Mononuclear cell (primary cell): Measurements from ENCODE around the gene BRIX1. TPM values are rescaled to one million over a fixed set of nuclear protein-coding genes. Genes with fewer than 3 reads are reported as not detected.
"Not testable (repeated sequence)": the region's sequence is repeated elsewhere in the genome, so short reads cannot be mapped to it uniquely, and the experiment has no call there.

Experiments
- H3K27me3 ChIP-seq: 2 replicates; pipeline ENCODE4 v1.6.0; 2011; ENCODE audit warnings: low read length, control low read depth; ENCODE audit not compliant: insufficient read depth
- H3K4me1 ChIP-seq: 2 replicates; pipeline ENCODE4 v1.5.1; 2011; ENCODE audit warnings: mild to moderate bottlenecking, low read length, control low read depth; ENCODE audit not compliant: insufficient read depth
- H3K4me3 ChIP-seq: 2 replicates; pipeline ENCODE4 v1.5.1; 2011; ENCODE audit warnings: mild to moderate bottlenecking, low read length, moderate library complexity
- H3K9me3 ChIP-seq: 2 replicates; pipeline ENCODE4 v1.5.1; 2011; ENCODE audit warnings: low read depth, mild to moderate bottlenecking, control low read depth, low read length
- total RNA-seq: library from RNA; depleted of rRNA; stranded (reverse); fragments of >200 nt; gene quantifications from one replicate; pipeline ENCODE4 v1.2.3, GENCODE V29; 2012

Gene BRIX1
- total RNA-seq, 1 donor = 50.7 TPM

DNA sequence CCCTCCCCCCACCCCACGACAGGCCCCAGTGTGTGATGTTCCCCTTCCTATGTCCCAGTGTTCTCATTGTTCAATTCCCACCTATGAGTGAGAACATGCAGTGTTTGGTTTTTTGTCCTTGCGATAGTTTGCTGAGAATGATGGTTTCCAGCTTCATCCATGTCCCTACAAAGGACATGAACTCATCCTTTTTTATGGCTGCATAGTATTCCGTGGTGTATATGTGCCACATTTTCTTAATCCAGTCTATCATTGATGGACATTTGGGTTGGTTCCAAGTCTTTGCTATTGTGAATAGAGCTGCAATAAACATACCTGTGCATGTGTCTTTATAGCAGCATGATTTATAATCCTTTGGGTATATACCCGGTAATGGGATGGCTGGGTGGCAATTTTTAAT is 56.1 kb downstream of the BRIX1 start:
- H3K4me1 ChIP-seq, H3K27me3 ChIP-seq: not testable (repeated sequence)

More for the DNA sequence above, 56.1 kb downstream of the BRIX1 start:
- H3K4me3 ChIP-seq, H3K9me3 ChIP-seq: not testable (repeated sequence)

Other genes with a start within 250 kb of the BRIX1 start
- 0.10 TPM for gene TTC23L, start 76.5 kb upstream of the BRIX1 start, total RNA-seq
- 13.6 TPM for gene RAD1, start 207 bp upstream of the BRIX1 start, total RNA-seq
- gene DNAJC21, start 13.8 kb downstream of the BRIX1 start, total RNA-seq = 30.4 TPM
- not detected for gene AGXT2, start 132.2 kb downstream of the BRIX1 start, total RNA-seq